SK-MEL-5 (cell line): Measurements from ENCODE around the gene CLIP4. TPM values are rescaled to one million over a fixed set of nuclear protein-coding genes. Genes with fewer than 3 reads are reported as not detected.

ENCODE experiments used
- DNase-seq: peaks from one replicate; pipeline ENCODE4 v3.0.0-alpha.2; 2016; ENCODE audit warnings: low read depth, low spot score
- in situ Hi-C: cut with HindIII; loops from 2 replicates; pipeline ENCODE4 v1.10.0; 2016; ENCODE audit warnings: low sequenced_read_pairs, high pct_unique_total_duplicates, low pct_unique_long_range_greater_than_20kb
- total RNA-seq: library from RNA; depleted of rRNA; stranded (reverse); fragments of >200 nt; shearing (Covaris generic); gene quantifications from 2 replicates; pipeline ENCODE4 v1.2.3, GENCODE V29; 2014

CLIP4 gene
- total RNA-seq, 1 experiment from 2014 or later = 68.7 TPM

- in situ Hi-C loops = no loop called here
- no peak for DNase-seq
These were observed 47.2 kb downstream of the CLIP4 start for GRCh38 chr2:29162204-29162928.

- DNase-seq = no peak
These were observed 49.1 kb downstream of the CLIP4 start for GRCh38 chr2:29164091-29164846.

GRCh38 chr2:29165362-29166241 is 50.4 kb downstream of the CLIP4 start:
- in situ Hi-C loops = no loop called here
- no peak for DNase-seq

More at GRCh38 chr2:29164091-29164846, 49.1 kb downstream of the CLIP4 start:
- in situ Hi-C loops = no loop called here

GRCh38 chr2:29166242-29167039 is 51.2 kb downstream of the CLIP4 start:
- no peak for DNase-seq
- in situ Hi-C loops = no loop called here

- DNase-seq = no peak
- in situ Hi-C loops = no loop called here
These were observed 59.7 kb downstream of the CLIP4 start for GRCh38 chr2:29174937-29175336.

GRCh38 chr2:29175338-29175737 is 60.1 kb downstream of the CLIP4 start:
- in situ Hi-C loops = no loop called here
- DNase-seq = no peak

- no peak for DNase-seq
- in situ Hi-C loops = no loop called here
These were observed 67.1 kb downstream of the CLIP4 start for GRCh38 chr2:29182334-29182733.

- in situ Hi-C loops = no loop called here
- no peak for DNase-seq
These were observed 67.7 kb downstream of the CLIP4 start for GRCh38 chr2:29182920-29183319.

- in situ Hi-C loops = no loop called here
- DNase-seq = no peak
These were observed 69.3 kb downstream of the CLIP4 start for GRCh38 chr2:29184531-29184930.

GRCh38 chr2:29186817-29187216 is 71.6 kb downstream of the CLIP4 start:
- in situ Hi-C loops = no loop called here
- DNase-seq = no peak

GRCh38 chr2:29187926-29188325 is 72.7 kb downstream of the CLIP4 start:
- in situ Hi-C loops = no loop called here
- DNase-seq = no peak

GRCh38 chr2:29189052-29189451 is 73.8 kb downstream of the CLIP4 start:
- no peak for DNase-seq
- in situ Hi-C loops = no loop called here

GRCh38 chr2:29191817-29192216 is 76.6 kb downstream of the CLIP4 start:
- no peak for DNase-seq
- in situ Hi-C loops = loop anchor here (10.0 kb wide), 1 partner anchor 237 kb away; no protein-coding TSS in a partner anchor

- in situ Hi-C loops = loop anchor here (10.0 kb wide), 1 partner anchor 238 kb away; no protein-coding TSS in a partner anchor
- DNase-seq = no peak
These were observed 77.3 kb downstream of the CLIP4 start for GRCh38 chr2:29192526-29192925.

- DNase-seq = no peak
- in situ Hi-C loops = loop anchor here (10.0 kb wide), 1 partner anchor 238 kb away; no protein-coding TSS in a partner anchor
These were observed 77.9 kb downstream of the CLIP4 start for GRCh38 chr2:29193111-29193510.

GRCh38 chr2:29193681-29194080 is 78.5 kb downstream of the CLIP4 start:
- in situ Hi-C loops = loop anchor here (10.0 kb wide), 1 partner anchor 239 kb away; no protein-coding TSS in a partner anchor
- no peak for DNase-seq

- no peak for DNase-seq
- in situ Hi-C loops = loop anchor here (10.0 kb wide), 1 partner anchor 241 kb away; no protein-coding TSS in a partner anchor
These were observed 80.6 kb downstream of the CLIP4 start for GRCh38 chr2:29195796-29196195.
